ENCODE measurements around the gene KRTAP10-7.

Gene KRTAP10-7

GRCh38 chr21:44583800-44584147, 16.6 kb upstream of the KRTAP10-7 start:
- TF ChIP-seq REST (IDR thresholded peaks at IDR 0.05; ENCODE audit: insufficient read depth in 1 of 2, low read depth in 2 of 2, low read length in 2 of 2) (no peak), TAF1 (IDR thresholded peaks at IDR 0.05; ENCODE audit: borderline replicate concordance, insufficient read depth, low read length) (no peak), FOXP2 (optimal IDR thresholded peaks at IDR 0.05; ENCODE audit: borderline replicate concordance, extremely low read depth, extremely low read length, insufficient read depth) (no peak), POLR2AphosphoS5 (IDR thresholded peaks at IDR 0.05; ENCODE audit: low read depth, low read length) (no peak), SIN3A (IDR thresholded peaks at IDR 0.05; ENCODE audit: borderline replicate concordance, insufficient read depth, low read length) (no peak)

GRCh38 chr21:44585892-44586291, 14.5 kb upstream of the KRTAP10-7 start:
- TF ChIP-seq REST (IDR thresholded peaks at IDR 0.05; ENCODE audit: insufficient read depth in 1 of 2, low read depth in 2 of 2, low read length in 2 of 2) (no peak), FOXP2 (optimal IDR thresholded peaks at IDR 0.05; ENCODE audit: borderline replicate concordance, extremely low read depth, extremely low read length, insufficient read depth) (no peak), TAF1 (IDR thresholded peaks at IDR 0.05; ENCODE audit: borderline replicate concordance, insufficient read depth, low read length) (no peak), SIN3A (IDR thresholded peaks at IDR 0.05; ENCODE audit: borderline replicate concordance, insufficient read depth, low read length) (no peak)

GRCh38 chr21:44589094-44589493, 11.3 kb upstream of the KRTAP10-7 start:
- no peak for TF ChIP-seq SIN3A (IDR thresholded peaks at IDR 0.05; ENCODE audit: borderline replicate concordance, insufficient read depth, low read length)
- TF ChIP-seq FOXP2 (optimal IDR thresholded peaks at IDR 0.05; ENCODE audit: borderline replicate concordance, extremely low read depth, extremely low read length, insufficient read depth): no peak
- no peak for TF ChIP-seq REST (IDR thresholded peaks at IDR 0.05; ENCODE audit: insufficient read depth in 1 of 2, low read depth in 2 of 2, low read length in 2 of 2)
- TF ChIP-seq POLR2AphosphoS5 (IDR thresholded peaks at IDR 0.05; ENCODE audit: low read depth, low read length): no peak
- no peak for TF ChIP-seq TAF1 (IDR thresholded peaks at IDR 0.05; ENCODE audit: borderline replicate concordance, insufficient read depth, low read length)

- TF ChIP-seq POLR2AphosphoS5 (IDR thresholded peaks at IDR 0.05; ENCODE audit: low read depth, low read length): no peak
- no peak for TF ChIP-seq TAF1 (IDR thresholded peaks at IDR 0.05; ENCODE audit: borderline replicate concordance, insufficient read depth, low read length)
- no peak for TF ChIP-seq SIN3A (IDR thresholded peaks at IDR 0.05; ENCODE audit: borderline replicate concordance, insufficient read depth, low read length)
- no peak for TF ChIP-seq REST (IDR thresholded peaks at IDR 0.05; ENCODE audit: insufficient read depth in 1 of 2, low read depth in 2 of 2, low read length in 2 of 2)
- no peak for TF ChIP-seq FOXP2 (optimal IDR thresholded peaks at IDR 0.05; ENCODE audit: borderline replicate concordance, extremely low read depth, extremely low read length, insufficient read depth)
Measured at GRCh38 chr21:44589586-44590305, 10.7 kb upstream of the KRTAP10-7 start.

All from PFSK-1 (cell line).